Mesodermal cell (in vitro differentiated cells): ENCODE results near the gene DUSP1.
A peak's percentile ranks its signal among the peaks of the same experiment; 100 is the strongest.

ENCODE experiments used
- H3K27ac ChIP-seq: 2 replicates; pipeline ENCODE4 v1.7.0; 2013; ENCODE audit warnings: mild to moderate bottlenecking, low read depth, low read length, moderate library complexity; ENCODE audit not compliant: severe bottlenecking
- H3K36me3 ChIP-seq: 2 replicates; pipeline ENCODE4 v1.7.1; 2013; ENCODE audit warnings: mild to moderate bottlenecking, low read length, moderate library complexity; ENCODE audit not compliant: control insufficient read depth, insufficient read depth
- H3K4me1 ChIP-seq: one replicate; pipeline ENCODE4 v1.7.1; 2013; ENCODE audit warnings: mild to moderate bottlenecking, low read length; ENCODE audit not compliant: insufficient read depth, control insufficient read depth, poor library complexity, severe bottlenecking
- H3K4me3 ChIP-seq: 2 replicates; pipeline ENCODE4 v1.7.0; 2013; ENCODE audit warnings: low read length, control low read depth, mild to moderate bottlenecking; ENCODE audit not compliant: insufficient read depth, poor library complexity, severe bottlenecking; ENCODE audit errors: extremely low read depth
- H3K9me3 ChIP-seq: 2 replicates; pipeline ENCODE4 v1.7.1; 2013; ENCODE audit warnings: mild to moderate bottlenecking, low read length, moderate library complexity; ENCODE audit not compliant: control insufficient read depth
- WGBS, 2 experiments: methylation state at CpG; one replicate each; pipeline ENCODE4 v1.1.5; 2013; ENCODE audit warnings: missing lambda C conversion rate in 2 of 2; ENCODE audit not compliant: insufficient coverage in 2 of 2; 5-methylcytosine and 5-hydroxymethylcytosine counted together

DUSP1 gene

GRCh38 chr5:172758834-172759149 is 12.2 kb downstream of the DUSP1 start:
- Histone ChIP-seq H3K4me1 (peaks cover 13% of the 10 kb centered on the region), H3K27ac (peak overlapping the region; percentile 74), H3K36me3 (no peaks in the 10 kb centered on the region), H3K9me3 (peaks cover 12% of the 10 kb centered on the region), H3K4me3 (no peak overlapping the region)
- 95% methylated on average over 5 to 6 of the region's 6 CpGs for WGBS, 2 experiments

DNA sequence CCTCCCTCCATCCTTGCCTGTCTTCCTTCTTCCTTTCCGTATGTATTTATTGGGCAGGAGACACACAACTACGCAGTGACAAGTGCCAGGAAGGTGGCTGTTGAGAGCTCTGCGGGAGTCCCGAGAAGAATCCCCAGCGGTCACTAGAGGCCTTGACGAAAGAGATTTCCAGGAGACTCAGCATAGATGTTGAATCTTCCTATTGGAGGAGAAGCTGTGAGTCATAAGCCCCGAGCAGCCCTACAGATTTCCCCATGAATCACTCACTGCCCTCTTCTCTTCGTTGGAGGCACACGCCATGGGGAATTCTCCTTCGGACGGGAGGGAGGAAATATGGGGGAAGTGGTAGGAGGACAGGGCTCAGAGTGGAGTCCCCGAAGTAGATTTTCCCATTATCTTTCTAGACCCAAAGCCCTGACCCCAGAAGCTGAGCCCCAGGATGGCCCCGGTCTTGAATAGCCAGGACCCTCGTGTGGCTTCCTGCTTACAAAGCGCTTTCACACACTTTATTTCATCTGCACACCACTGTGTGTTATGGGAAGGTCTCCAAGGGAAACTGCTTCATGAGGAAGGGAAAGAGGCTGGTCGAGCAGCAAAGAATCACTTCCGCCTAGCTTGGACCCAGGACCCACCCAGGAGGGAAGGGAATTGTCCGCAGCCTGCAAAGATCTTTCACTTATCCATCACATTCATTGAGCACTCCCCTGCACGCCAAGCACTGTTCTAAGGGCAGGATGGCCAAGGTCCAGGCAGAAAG is 12.7 kb downstream of the DUSP1 start:
- Histone ChIP-seq H3K36me3 (no peaks in the 10 kb centered on the region), H3K4me1 (peaks cover 13% of the 10 kb centered on the region), H3K9me3 (peaks cover 12% of the 10 kb centered on the region), H3K4me3 (no peak overlapping the region), H3K27ac (peak overlapping the region; percentile 74)
- 22 to 60% methylated on average over 2 to 6 of the region's 19 CpGs for WGBS, 2 experiments

- Histone ChIP-seq H3K36me3 (no peaks in the 10 kb centered on the region), H3K9me3 (peaks cover 12% of the 10 kb centered on the region), H3K4me1 (peaks cover 13% of the 10 kb centered on the region), H3K27ac (peak overlapping the region; percentile 74), H3K4me3 (no peak overlapping the region)
- 81 to 84% methylated on average over 8 to 9 of the region's 9 CpGs for WGBS, 2 experiments
Observed at GRCh38 chr5:172757394-172758010, 13.5 kb downstream of the DUSP1 start.

DNA sequence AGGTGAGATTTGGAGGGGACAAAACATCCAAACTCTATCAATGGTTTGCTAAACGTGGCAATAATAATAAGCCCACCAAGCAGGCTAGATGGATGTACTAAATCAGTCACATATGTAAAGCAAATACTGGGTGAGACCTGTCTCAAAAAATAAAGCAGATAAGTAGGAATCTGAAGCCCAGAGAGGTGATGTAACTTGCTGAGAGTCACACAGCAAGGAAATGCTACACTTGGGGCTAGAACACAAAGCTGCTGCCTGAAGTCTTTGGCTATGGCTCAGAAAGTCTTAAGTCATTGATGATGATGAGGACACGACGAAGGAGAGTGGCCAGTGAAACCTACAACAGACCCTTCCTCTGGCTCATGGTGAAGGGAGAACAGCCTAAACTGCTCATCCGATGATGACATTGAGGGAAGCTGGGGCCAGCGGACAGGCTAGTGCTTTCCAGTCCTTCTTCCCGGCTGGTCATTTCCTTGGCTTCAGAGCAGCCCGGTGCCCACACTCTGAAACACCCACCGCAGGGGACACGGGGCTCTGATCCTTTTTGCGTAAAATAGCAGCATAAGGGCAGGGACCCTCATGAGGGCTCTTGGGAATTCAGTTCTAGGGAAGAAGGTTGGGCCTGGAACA is 14.1 kb downstream of the DUSP1 start:
- Histone ChIP-seq H3K36me3 (no peaks in the 10 kb centered on the region), H3K4me1 (peaks cover 13% of the 10 kb centered on the region), H3K27ac (no peak overlapping the region), H3K9me3 (peaks cover 12% of the 10 kb centered on the region), H3K4me3 (no peak overlapping the region)
- 97% methylated on average over 6 to 7 of the region's 10 CpGs for WGBS, 2 experiments

- peaks cover 12% of the 10 kb centered on the region for H3K9me3 ChIP-seq
- peaks cover 13% of the 10 kb centered on the region for H3K4me1 ChIP-seq
- no peak overlapping the region for H3K4me3 ChIP-seq
- 84 to 92% methylated on average over 4 to 6 of the region's 6 CpGs for WGBS, 2 experiments
- H3K27ac ChIP-seq = no peak overlapping the region
- no peaks in the 10 kb centered on the region for H3K36me3 ChIP-seq
Observed at GRCh38 chr5:172754596-172755356, 16.2 kb downstream of the DUSP1 start.

- Histone ChIP-seq H3K9me3 (peaks cover 12% of the 10 kb centered on the region), H3K4me3 (no peak overlapping the region), H3K27ac (no peak overlapping the region), H3K36me3 (no peaks in the 10 kb centered on the region), H3K4me1 (peaks cover 3% of the 10 kb centered on the region)
- no CpG with 5 or more reads among the region's 2 CpGs for WGBS, 2 experiments
Observed at GRCh38 chr5:172753101-172753500, 17.9 kb downstream of the DUSP1 start.

GRCh38 chr5:172751761-172752510 is 19.1 kb downstream of the DUSP1 start:
- Histone ChIP-seq H3K9me3 (peaks cover 16% of the 10 kb centered on the region), H3K4me1 (no peaks in the 10 kb centered on the region), H3K36me3 (no peaks in the 10 kb centered on the region), H3K27ac (no peak overlapping the region), H3K4me3 (no peak overlapping the region)
- 92 to 96% methylated on average over 12 to 14 of the region's 14 CpGs for WGBS, 2 experiments

GRCh38 chr5:172749881-172750633 is 20.9 kb downstream of the DUSP1 start:
- Histone ChIP-seq H3K27ac (no peak overlapping the region), H3K36me3 (no peaks in the 10 kb centered on the region), H3K4me3 (no peak overlapping the region), H3K4me1 (no peaks in the 10 kb centered on the region), H3K9me3 (peaks cover 8% of the 10 kb centered on the region)
- 73 to 82% methylated on average over 11 to 16 of the region's 19 CpGs for WGBS, 2 experiments

GRCh38 chr5:172749076-172749475 is 21.9 kb downstream of the DUSP1 start:
- H3K4me1 ChIP-seq = no peaks in the 10 kb centered on the region
- H3K36me3 ChIP-seq = no peaks in the 10 kb centered on the region
- no peak overlapping the region for H3K4me3 ChIP-seq
- WGBS, 2 experiments = 92 to 96% methylated on average over 3 to 5 of the region's 7 CpGs
- H3K9me3 ChIP-seq = peaks cover 4% of the 10 kb centered on the region
- no peak overlapping the region for H3K27ac ChIP-seq
